Inflammatory macrophage (primary cell): ENCODE data around the gene MAP4K5.
"Not testable (repeated sequence)": the region's sequence is repeated elsewhere in the genome, so short reads cannot be mapped to it uniquely, and the experiment has no call there.

Experiments used
- DNase-seq, 2 donors: peaks; one replicate each; pipeline ENCODE4 v3.0.0-alpha.2; 2020 to 2022
- total RNA-seq, 18 experiments: gene quantifications; one replicate each; lab custom pipeline; 2026; ENCODE audit warnings: mixed read lengths in 6 of 18, inconsistent platforms in 2 of 18; lab: John Stamatoyannopoulos, UW

The MAP4K5 gene
- total RNA-seq: 30.0 to 50.2 (median 38.1) reads per million in 18 experiments

DNA sequence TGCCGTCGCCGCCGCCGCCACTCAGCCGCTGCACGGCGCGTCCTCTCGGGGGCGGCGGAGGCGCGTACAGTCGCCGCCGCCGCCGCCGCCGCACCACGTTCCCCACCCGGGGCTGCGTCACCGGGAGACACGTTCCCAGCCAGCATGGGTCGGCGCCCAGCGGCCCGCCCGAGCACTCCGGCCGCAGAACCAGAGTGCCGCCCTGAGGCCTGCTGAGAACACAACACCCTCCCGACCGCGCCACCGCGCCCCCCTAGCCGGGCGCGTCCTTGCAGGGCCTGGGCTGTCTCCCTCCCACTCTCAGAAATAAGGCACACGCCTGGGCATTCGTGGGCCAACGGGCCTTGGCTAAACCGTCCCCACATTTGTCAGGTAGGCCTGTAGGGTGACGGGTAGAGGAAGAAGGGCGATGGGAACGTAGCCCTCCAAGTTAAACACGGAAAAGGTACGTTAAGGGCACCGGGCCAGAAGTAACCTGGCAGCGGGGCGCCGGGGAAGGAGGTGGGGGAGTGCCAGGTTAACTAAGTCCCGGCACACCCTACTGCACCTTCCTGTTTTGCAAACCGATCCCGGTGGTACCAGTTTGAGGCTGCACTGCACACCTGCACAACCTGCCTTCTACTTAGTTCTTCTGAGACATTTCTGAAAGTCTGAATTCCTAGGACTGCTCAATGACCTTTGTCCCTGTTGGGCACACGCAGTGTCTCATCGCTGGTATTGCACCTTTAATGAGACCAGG lies at the start of gene MAP4K5:
TSS of gene MAP4K5 (minus strand) at position 68 of the 739 bp plus-strand sequence. CDS start 520 bp downstream, outside the sequence.
- DNase-seq: peak; percentile 87 to 93

GRCh38 chr14:50578433-50578832 lies 46.1 kb upstream of the MAP4K5 start:
- peak in 1 of 2 donors; percentile 62 for DNase-seq

DNA sequence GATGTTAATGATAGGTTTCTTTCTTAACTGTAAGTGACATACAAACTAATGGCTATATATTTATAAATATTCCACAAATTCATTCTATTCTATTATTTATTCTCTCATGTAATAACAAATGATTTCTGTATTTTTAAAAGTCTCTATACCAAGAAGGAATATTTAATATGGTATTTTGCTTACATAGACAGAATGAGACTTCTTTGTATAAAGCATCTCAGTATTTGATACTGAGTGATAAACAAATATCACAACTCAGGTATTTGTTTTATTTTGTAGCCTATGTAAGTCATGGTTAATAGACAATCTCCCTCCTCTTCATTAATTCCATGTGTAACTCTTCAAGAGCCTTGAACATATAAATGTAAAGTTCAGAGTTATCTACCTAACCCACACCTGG lies 45.6 kb upstream of the MAP4K5 start:
- DNase-seq: no peak

- no peak for DNase-seq
Measured at GRCh38 chr14:50575769-50576168, 43.4 kb upstream of the MAP4K5 start.

DNA sequence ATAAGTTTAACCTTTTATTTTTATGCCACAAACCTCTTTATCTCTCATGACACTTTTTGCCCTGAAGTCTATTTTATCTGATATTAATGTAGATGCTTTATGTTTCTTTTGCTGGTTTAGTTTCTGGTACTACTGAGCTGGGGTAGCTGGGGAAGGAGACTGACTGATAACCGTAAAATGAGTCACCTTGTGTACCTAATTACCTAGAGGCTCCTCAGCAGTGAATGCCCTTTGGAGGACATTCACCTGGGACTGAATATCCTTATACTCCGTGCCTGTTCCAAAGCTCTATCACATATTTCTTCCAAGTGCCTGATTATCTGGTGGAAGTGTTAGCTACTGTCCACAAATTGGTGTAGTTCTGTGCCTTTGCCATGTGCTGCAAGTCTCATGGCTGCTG lies 41.5 kb upstream of the MAP4K5 start:
- no peak for DNase-seq

- DNase-seq: no peak
Measured at GRCh38 chr14:50569714-50570274, 37.4 kb upstream of the MAP4K5 start.

- no peak for DNase-seq
Measured at GRCh38 chr14:50562841-50563240, 30.5 kb upstream of the MAP4K5 start.

- peak; percentile 91 to 97 for DNase-seq
Measured at GRCh38 chr14:50560931-50561285, 28.5 kb upstream of the MAP4K5 start.

GRCh38 chr14:50559990-50560930 lies 27.9 kb upstream of the MAP4K5 start, which contains the start of gene ATL1:
ATL1 (plus strand) TSS chr14:50560145; CDS start chr14:50560266, 121 bp downstream.
- peak; percentile 64 to 83 for DNase-seq

- not testable (repeated sequence) for DNase-seq
Measured at GRCh38 chr14:50552796-50553195, 20.4 kb upstream of the MAP4K5 start.

- DNase-seq: no peak
Measured at GRCh38 chr14:50551877-50552276, 19.5 kb upstream of the MAP4K5 start.

GRCh38 chr14:50550294-50550693 lies 17.9 kb upstream of the MAP4K5 start:
- no peak for DNase-seq

- DNase-seq: no peak
Measured at GRCh38 chr14:50545618-50546017, 13.2 kb upstream of the MAP4K5 start.

GRCh38 chr14:50544911-50545310 lies 12.5 kb upstream of the MAP4K5 start:
- DNase-seq: no peak

DNA sequence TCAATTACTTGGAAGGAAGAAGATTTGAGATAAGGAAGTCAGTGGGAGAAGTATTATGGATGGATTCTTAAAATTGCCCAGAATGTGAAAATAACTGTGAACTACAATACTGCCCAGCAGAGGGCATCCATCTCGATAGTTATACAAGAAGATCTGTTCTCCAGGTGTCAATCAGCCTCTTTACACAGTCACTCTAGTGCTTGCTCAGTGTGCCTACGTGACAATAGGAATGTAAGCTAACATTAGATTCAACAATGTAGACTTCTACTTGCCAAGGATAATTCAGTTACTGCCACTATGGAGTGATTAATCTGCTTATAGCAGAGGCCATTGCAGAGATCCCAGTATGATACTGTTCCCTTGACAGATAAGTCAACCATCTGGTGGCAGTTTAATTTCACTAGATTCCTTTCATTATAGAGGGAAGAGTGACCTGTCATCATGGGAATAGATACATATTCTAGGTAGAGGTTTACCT lies 10.6 kb upstream of the MAP4K5 start:
- peak; percentile 50 to 55 for DNase-seq

DNA sequence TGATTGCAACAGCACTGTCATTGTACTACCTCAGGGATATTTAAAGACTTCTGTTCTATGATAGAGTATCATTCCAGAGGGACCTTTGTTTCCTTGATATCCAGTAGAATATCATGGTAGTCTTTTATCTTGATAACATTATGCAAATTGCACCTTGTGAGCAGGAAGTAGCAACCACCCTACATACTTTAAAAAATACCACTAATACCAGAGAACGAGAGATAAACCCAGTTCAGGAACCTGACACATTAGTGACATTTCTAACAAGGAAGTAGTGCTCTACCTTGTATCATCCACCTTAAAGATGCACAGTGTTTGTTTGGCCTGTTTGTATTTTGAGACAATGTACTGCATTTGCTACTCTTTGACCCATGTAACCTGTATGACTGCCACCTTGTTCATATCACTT lies 8.8 kb upstream of the MAP4K5 start:
- DNase-seq: no peak

DNA sequence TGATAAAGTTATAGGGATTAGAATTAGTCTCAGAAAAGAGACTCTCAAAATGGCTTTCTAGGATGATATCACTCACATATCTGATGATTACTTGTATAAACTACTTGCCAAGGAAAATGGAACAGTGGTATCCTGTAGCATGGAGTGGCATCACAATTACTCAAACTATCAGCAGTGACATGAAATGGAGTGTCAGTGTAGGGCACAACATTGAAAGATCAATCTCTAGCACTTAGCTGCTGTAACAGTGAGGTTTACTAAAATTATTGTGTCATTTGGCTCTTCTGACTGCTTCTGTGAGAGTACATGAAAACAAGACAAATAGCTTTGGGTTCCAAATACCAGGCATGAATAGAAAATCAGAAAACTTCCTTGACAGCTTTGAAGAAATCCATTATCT lies 6.7 kb upstream of the MAP4K5 start:
- no peak for DNase-seq

GRCh38 chr14:50538034-50538433 lies 5.7 kb upstream of the MAP4K5 start:
- DNase-seq: not testable (repeated sequence)

DNA sequence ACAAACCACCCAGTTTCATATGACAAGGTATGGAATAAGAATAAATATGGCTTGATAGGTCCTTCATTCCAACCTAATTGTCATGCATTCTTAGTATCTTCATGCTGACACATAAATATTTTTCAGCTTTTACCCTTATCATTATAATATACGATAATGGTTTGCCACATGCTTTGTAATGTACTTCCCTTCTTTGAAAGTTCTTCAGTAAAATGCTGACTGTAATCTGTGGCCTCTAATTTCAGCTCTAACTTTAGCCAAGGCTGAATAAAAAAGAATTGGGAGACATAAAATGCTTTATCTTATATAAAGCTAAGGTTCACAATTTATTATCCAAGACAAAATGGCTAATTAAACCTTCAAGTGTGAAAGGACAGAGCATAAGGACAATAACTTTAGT lies 2.6 kb upstream of the MAP4K5 start:
- DNase-seq: no peak

GRCh38 chr14:50534416-50534815 lies 2.0 kb upstream of the MAP4K5 start:
- DNase-seq: no peak

DNA sequence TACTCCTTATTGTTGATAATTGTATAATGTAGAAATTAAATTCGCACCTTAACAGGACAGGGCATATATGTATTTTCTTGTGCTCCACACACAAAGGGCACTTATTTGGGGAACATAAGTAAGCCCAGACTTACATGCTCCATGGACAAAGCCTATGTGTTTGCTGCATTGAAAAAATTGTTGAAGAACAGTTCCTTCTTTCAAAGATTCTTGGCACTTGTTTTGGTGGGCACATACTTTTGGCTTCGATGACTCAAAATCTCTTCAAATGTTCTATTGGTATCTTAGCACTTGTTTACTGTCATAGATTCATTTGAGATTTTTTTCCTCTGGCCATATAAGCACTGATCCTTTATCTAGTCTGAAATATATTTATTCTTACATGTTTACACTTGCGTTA lies 1.4 kb upstream of the MAP4K5 start:
- DNase-seq: no peak

DNA sequence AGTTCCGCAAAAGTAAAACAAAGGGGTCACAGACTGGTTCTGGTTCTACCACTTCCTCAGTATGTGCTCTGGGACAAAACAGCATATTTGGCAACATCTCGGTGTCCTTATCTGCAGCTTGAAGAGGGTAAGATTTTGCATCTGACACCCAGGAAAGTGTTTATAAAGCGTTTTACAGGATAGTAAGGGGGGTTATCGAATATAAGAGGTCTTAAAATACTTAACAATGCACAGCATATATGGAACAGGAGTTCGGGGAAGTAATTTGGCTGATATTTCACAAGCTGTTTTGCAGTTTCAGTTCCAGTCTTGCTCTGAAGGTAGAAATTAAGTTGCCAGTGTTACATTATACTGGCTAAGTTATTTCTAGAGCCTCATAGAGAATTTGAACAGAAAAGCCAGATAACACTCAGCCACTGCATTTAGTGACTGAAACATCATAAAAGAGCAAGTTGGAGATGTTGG lies 904 bp upstream of the MAP4K5 start:
- peak; percentile 82 to 84 for DNase-seq
